Stimulated activated naive CD4-positive, alpha-beta T cell (primary cell): ENCODE results near the gene PDCL2.
"Not testable (repeated sequence)": the region's sequence is repeated elsewhere in the genome, so short reads cannot be mapped to it uniquely, and the experiment has no call there.

Experiments used
- DNase-seq, 6 experiments: peaks; one replicate each; lab custom pipeline; 2025; lab: John Stamatoyannopoulos, UW

PDCL2 gene, protein sequence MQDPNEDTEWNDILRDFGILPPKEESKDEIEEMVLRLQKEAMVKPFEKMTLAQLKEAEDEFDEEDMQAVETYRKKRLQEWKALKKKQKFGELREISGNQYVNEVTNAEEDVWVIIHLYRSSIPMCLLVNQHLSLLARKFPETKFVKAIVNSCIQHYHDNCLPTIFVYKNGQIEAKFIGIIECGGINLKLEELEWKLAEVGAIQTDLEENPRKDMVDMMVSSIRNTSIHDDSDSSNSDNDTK

DNA sequence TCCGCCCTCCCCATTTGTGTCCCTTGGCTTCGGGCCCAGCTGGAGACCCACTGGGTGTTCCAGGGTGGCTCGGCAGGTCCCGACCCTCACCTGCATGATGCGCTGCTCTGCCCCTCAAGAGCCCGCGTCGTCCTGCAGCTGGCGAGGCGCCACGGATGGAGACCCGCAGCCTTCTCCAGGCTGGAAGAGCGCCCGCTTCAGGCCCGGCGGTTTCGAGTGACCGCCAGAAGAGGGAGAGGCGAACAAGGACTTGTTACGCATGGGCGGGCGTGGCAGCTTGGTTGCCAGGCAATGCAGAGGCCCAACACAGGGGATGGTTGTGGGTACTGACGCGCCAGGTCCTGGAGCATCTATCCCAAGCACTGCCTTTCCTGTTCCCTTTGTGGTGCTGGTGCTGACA is at the start of gene PDCL2:
Gene PDCL2, minus strand, starts transcription at position 232 of the 400 bp plus-strand sequence. Its CDS starts 136 bp downstream, at position 96.
- DNase-seq, result no peak

DNA sequence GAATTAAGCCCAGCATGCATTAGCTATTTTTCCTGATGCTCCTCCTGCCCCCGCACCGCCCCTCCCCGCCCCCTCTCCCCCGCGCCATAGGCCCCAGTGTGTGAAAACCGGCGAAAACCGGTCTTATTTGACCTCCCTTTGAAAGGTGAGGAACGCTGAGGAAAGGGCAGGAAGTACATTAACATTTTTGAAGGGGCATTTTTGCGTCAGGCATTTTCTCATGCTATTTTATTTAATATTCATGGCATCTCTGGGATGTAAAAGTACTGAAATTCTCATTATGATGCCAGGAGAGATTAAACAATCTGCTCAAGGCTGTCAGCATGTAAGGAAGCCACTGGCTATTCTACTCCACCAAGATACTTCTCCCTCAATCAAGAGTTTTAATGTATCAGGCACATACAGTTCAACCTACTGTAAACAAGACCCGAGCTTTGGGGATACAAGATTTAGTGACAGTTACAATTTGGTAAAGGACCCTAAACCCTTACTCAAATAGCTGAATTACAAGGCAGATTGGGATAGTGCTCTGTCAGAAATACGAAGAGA is 45.3 kb upstream of the PDCL2 start:
- no peak for DNase-seq

DNA sequence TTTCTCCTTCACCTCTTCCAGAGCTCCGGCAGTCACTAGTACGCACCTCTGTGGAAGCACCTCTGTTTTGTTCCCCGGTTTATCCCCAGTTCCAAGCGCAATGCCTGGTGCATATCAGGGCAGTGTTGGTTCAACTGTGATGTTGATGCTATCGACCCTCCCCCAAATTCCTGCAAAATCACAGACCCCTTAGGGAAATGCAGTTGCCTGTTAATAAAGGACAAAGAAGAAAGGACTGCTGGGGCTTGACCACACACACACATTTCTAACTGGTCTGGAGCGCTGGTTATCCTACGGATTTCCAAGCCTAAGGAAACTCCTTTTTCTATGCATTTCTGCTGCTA is 44.6 kb upstream of the PDCL2 start:
- no peak for DNase-seq

DNA sequence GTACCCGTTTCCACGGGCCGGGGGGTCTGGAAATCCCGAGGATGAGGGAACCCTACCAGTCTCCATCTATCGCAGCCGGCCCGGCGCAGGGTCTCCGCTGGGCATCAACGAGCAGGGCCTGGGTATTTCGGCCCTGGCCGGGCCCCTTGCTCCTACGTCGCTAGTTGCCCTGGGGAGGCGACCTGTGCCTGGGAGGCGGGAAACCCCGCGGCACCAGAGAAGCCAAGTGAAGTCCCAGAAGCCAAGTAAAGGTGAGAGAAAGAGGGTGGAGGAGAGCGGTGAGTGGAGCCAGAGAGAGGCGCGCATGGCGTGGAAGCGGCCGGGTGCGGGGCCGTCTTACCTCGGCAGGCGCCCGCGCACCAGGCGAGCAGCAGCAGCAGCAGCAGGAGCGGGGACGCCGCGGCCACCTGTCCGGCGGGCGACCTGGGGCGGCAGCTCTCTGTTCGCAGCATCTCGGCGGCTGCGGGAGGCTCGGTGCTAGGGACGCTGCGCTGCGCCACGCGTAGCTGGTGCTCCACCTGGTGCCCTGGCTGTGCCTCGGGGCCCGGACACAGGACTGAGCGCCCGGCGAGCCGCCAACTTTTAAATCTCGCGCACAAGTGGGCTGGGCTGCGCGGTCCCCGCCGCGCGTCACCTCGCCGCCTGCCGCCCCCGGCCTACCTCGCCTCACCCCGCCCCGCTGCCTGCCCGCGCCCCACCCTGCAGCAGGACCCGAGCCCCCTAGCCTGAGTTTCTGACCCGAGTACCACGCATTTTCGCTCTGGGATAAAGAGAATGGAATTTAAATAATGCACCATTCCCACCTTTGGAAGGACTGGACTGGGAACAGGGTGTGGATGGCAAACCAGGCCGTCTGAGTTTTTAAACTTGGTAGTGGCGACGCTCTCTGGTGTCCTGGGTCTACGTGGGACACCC is 44.0 kb upstream of the PDCL2 start, which contains the start of gene NMU:
Gene NMU, minus strand, starts transcription at position 558 of the 915 bp plus-strand sequence. Its CDS starts 106 bp downstream, at position 452.
- DNase-seq, result no peak

DNA sequence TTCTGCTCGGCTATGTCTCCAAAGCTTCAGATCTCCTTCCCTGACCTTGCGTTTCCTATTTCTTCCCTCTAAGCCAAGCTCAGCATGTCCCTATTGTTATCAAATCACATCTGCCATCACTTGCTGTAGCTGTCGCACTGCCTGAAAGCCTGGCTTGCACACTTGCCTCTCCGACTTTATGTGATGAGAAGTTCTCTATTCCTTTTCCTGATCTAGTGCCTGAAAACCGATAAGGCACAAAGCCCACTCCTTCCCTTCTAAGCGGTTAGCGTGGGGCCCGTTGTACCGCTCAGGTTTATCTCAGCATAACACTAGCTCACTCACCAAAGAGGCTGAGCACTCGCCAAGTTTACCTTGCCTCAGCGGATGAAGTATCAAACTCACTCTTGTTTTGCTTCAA is 43.2 kb upstream of the PDCL2 start:
- DNase-seq, result no peak

DNA sequence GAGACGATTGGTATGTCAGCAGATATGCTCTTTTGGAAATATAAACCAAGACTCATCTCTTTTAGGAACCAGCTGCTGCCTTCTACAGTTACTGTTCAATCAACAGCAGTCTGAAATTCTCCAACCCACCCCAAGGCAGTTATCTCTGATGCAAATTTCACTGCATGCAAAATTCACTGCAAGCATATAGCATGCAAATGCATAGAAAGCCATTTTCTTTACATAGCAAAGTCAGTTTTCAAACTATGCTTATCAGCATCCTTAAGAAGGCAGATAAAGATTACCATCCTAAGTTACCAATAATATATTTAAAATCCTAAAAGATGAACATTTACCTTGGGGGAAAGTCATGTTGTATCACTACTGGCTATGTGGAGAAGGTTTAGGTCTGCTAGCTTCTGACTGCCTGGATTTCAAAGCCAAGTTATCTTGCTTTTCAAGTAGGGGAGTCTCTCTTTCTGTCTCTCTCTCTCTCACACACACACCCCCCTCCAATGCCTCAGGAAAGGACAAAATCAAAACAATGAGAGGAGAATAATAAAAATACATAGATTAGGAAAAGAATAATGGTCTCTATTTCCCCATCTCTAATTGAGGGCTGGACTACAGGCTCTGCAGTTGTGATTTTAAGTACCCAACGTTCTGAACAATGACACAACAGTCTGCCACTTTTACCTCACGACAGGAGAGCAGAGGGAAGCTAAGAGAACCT is 42.5 kb upstream of the PDCL2 start:
- peak in 2 of 6 experiments; percentile 3 to 14 for DNase-seq

DNA sequence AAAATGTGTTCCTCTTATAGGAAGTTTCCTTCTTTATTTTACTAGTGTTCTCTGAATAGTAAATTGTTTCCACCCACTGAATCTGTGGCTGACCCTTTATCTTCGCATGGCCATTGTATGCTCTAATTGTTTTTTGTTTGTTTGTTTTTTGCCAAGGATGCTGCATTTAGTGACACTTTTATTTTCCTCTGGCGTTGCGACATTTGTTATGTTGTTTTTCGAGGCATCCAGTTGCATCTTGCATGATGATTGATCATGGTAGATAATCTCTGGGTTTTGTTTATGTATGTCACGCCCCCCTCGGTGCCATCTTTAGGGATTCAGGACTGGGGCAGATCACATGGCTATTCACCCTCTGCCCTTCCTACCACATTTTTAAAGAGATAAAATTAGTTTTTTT is 41.9 kb upstream of the PDCL2 start:
- DNase-seq, result no peak

DNA sequence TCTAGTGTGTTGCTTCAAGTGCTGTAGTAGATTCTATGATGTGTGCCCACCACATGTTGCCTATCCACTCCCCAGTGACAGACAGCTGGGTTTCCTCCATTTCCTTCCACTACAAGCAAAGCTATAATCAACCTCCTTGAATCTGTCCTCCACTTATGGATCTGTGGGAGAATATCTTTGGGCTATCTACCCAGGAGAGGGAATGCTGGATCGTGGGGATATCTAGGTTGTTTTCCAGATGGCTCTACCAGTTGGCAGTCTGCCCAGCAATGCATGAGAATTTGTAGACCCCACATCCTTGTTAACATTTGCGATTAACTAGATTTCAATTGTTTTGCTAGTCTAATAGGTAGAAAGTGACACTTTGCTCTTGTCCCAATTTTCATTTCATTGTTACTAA is 33.8 kb upstream of the PDCL2 start:
- DNase-seq, result no peak

DNA sequence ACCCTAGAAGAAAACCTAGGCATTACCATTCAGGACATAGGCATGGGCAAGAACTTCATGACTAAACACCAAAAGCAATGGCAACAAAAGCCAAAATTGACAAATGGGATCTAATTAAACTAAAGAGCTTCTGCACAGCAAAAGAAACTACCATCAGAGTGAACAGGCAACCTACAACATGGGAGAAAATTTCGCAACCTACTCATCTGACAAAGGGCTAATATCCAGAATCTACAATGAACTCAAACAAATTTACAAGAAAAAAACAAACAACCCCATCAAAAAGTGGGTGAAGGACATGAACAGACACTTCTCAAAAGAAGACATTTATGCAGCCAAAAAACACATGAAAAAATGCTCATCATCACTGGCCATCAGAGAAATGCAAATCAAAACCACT is 32.0 kb upstream of the PDCL2 start:
- DNase-seq, result not testable (repeated sequence)

DNA sequence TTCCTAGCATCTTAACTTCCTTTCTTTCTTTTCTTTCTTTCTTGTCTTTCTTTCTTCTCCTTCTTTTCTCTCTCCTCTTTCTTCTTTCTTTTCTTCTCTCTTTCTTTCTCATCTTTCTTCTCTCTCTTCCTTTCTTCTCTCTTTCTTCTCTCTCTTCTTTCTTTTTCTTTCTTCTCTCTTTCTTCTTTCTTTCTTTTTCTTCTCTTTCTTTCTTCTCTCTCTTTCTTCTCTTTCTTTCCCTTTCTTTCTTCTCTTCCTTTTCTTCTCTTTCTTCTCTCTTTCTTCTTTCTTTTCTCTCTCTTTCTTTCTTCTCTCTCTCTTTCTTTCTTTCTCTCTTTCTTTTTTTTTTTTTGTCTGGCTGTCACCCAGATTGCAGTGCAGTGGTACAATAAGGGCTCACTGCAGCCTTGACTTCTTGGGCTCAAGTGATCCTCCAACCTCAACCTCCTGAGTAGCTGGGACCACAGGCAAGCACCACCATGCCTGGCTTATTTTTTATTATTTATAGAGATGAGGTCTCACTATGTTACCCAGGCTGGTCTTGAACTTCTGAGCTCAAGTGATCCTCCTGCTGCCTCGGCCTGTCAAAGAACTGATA is 26.6 kb upstream of the PDCL2 start:
- no peak for DNase-seq

DNA sequence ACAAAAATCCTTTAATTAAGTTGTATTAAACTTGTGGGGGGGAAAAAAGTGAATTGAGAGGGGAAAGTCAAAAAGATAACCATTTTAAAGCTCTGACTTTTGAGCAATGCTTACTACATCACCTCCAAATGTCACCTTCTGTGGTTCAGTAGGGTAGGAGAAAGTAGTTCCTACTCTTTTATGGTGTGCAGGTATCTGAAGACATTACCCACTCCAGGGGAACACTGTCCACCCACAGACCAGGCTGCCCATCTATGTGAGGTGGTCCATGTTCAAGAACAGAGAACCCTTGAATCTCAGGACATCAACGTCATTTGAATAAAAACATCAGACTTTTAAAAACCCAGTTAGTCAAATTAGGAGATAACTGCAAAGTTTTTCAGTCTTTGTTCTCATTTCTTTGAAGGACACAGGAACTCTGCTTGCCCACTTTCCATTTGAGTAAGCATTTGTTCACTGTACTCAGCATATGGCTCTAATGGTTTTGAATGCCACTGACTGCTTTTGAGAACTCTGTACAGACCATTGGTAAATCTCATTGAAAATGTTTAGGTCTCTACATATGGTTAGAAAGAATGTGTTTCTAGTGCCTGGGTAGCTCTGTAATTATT is 25.6 kb upstream of the PDCL2 start:
- DNase-seq, result no peak

DNA sequence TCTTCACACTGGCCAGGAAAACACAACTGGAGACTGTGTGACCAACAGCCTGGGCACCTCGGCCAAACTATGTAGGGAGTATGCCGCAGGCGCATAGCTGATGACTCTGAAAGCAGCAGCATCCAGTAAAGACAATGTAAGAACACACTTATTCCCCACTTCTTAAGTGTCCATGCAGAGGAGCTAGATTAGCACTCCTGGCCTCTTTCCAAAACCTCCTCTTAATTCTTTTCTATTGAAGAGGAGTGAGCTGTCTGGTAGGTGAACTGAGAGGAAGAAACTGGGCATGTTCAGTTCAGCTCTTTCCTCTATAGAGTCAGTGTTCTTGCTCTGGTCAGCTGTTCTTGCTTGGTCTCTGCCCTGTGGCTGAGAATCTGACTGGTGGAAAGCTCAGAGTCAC is 23.0 kb upstream of the PDCL2 start:
- DNase-seq, result no peak

DNA sequence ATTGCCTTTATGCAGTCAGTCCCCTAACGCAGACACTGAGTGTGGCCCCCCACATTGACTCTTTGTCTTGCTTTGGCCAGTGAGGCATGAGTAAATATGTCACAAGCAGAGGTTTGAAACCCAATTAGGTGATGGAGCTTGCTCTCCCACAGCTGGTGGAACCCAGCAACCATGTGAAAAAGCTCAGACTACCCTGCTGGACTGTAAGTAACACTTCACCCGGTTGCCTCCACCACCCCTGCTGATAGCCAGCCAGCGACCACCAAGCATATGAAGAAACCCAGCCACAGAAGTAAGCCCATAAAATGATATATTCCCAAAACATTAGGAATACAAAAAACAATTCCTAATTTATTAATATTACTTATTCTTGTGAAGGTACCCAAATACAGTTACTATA is 21.6 kb upstream of the PDCL2 start:
- DNase-seq, result no peak

DNA sequence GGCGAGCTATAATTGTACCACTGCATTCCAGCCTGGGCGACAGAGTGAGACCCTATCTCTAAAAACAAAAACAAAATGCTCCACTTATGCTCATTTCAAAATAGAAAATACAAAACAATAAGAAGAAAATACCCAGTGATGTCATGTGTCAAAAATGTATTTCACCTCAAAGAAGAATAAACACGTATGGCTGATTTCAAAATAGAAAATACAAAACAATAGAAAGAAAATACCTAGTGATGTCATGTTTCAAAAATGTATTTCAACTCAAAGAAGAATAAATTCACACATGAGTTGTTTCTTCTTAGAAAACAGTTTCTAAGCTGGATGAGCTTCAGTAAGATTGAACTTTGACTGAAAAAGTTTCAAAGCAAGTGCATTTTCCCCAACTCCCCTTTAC is 20.3 kb upstream of the PDCL2 start:
- no peak for DNase-seq

DNA sequence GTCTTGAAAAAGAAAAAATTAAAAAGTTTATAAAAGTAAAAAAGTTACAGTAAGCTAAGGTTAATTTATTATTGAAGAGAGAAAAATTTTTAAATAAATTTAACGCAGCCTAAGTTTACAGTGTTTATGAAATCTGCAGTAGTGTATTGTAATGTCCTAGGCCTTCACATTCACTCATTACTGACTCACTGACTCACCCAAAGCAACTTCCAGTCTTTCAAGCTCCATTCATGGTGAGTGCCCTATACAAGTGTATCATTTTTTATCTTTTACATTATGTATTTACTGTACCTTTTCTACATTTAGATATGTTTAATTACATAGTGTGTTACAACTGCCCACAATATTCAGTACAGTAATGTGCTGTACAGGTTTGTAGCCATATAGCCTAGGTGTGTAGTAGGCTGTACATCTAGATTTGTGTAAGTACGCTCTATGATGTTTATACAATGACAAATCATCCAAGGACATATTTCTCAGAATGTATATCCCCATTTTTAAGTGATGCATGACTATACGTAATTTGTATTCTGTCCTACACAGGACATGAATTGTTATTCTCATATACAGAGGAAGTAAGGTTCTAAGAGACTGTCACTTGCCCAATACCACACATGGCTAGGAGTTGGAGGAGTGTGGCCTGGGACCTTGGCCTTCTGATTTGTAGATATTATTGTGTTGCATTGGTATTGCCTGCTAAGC is 19.5 kb upstream of the PDCL2 start:
- DNase-seq, result no peak

DNA sequence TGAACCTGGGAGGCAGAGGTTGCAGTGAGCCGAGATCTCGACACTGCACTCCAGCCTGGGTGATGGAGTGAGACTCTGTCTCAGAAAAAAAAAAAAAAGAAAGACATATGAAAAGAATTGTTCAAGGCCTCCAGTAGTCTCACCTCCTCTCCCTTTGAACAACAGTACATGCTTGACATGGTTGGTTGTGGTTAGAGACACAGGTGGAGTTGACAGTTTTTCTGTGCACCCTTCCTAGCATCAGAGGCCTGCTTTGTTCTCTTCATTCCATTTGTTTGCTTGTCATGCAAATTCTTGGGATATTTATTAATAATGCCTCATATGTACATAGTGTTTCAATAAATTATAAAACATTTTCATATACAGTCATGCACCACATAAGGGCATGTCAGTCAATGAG is 18.3 kb upstream of the PDCL2 start:
- no peak for DNase-seq

DNA sequence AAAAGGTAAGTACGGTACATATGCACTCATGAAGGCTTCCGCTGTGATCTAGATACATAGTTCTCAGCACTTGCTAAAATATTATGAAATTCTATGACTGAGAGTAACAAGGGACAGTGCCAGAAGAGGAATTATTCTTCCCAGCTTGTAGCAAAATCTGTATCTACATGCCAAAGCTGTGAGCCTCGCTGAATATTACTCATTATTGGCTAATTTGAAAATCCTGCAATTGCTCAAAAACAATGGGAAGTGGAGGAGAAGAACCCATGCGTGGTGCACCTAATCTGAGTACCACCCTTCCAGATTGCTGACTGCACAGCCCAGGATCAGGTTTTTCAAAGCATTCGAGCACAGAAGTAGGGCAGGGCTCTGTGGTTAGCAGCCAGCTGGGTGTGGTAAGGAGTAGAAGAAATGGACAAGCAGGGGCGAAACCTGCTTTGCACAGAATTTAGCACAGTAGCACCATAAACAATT is 17.4 kb upstream of the PDCL2 start:
- DNase-seq, result no peak

DNA sequence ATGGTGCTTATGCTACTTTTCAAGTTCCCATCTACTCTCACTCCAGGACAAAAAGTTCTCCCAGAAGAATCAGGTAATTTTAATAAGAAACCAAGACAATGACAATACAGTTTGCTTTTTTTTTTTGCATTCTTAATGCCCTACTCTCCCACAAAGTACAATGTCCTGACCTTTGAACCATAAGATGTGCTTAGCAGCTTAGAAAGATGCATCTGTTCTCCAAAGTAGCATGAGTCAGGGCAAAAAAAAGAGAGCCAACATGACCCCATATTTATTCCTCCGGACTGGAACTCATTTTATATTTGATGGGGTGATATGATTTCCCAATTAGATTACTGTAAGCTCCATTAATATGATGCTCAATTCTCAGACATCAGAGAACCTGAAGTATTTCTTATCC is 16.5 kb upstream of the PDCL2 start:
- DNase-seq, result no peak

DNA sequence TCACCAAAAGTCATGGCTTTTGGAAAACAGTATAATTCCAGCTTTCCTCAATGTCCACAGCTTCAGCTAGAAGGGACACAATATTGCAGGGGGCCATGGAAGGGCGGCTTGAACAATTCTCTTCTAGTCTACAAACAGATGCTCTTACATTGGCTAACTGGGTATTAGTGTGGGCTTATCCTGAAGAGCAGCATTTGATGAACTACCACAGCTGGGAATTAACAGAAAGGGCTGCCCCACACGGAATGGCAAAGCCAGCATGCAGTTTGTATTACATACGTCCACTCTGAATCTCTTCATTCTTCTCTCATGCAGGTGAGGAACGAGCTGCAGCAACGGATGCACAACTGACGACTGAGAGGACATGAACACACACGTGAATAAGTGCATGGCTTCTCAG is 13.0 kb upstream of the PDCL2 start:
- DNase-seq, result no peak

DNA sequence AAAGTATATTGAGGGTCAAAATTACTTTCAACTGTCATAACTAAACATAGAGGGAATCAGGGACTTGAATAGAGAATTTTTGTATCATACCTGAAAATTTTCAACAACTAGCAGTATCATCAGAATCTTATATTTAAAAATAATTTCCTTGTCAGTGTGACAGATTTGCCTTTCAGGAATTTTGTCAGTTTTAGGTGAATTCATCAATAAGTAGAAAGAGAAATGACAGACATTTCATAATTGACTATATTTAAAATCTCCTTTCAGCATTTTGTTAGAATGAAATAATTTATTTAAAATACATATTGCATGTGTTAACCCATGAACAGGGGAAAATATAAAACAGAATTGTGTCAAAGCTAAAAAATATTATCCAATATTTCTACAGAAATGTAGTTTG is 8.6 kb upstream of the PDCL2 start:
- DNase-seq, result no peak

DNA sequence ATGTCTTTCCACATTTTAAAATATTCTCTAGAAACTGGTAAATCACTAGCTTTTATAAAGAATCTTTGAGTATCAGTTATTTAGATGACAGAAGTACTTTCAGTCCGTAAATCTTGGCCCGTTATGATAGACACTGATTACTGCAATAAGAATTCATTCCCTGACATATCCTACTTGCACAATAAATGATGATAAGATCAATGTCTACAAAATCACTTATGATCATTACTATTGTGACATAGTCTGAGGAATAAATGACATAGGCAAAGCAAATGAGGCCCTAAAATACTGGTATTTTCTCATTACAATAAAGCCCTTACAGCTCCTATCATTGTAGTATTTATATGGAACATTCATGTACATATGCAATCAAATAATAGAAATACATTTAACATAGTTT is 6.6 kb upstream of the PDCL2 start:
- DNase-seq, result no peak
